K562 (cell line): ENCODE results near the gene CTNNA3. TPM values are rescaled to one million over a fixed set of nuclear protein-coding genes. Genes with fewer than 3 reads are reported as not detected.

ENCODE experiments used
- ATAC-seq: fragments of 200-7000 bp; cut with Tn5 transposase; 3 replicates; pipeline ENCODE4 v1.9.1; 2020; ENCODE audit warnings: moderate library complexity
- BruUV-seq: library from RNA; stranded (reverse); fragments of 400-500 nt; replicated peaks from 2 replicates; lab custom pipeline; 2021; lab: Mats Ljungman, UMichigan
- CTCF ChIA-PET: fragments of 300-600 bp; formaldehyde crosslinking; extraction: SDS; loops from one replicate; lab custom pipeline; 2021; ENCODE audit warnings: low intra/inter-chr PET ratio; lab: Yijun Ruan, JAX
- POLR2A ChIA-PET: fragments of 300-600, 350-650 bp; sonication (Branson Sonifier 250); formaldehyde crosslinking; extraction: SDS; loops from one replicate; lab custom pipeline; 2021; ENCODE audit warnings: antibody characterized with exemption, inconsistent platforms; lab: Yijun Ruan, JAX
- DNase-seq, 4 experiments: peaks; one replicate each; pipeline versions ENCODE4 v3.0.0 to v3.0.0-alpha.2; 2011 to 2018; ENCODE audit warnings: low spot score in 3 of 4, mixed read lengths in 3 of 4; ENCODE audit errors: extremely low read depth in 1 of 4
- FAIRE-seq: peaks from 2 replicates; lab custom pipeline; 2011; peaks lifted over from hg19 to GRCh38; lab: Jason Lieb, UNC
- H2AFZ ChIP-seq: 2 replicates; pipeline ENCODE4 v1.6.0; 2011; ENCODE audit warnings: low read depth, low read length, control low read depth, inconsistent platforms
- H3K27ac ChIP-seq: fragments of 200-600 bp; 3 replicates; pipeline ENCODE4 v1.8.0; 2011; ENCODE audit warnings: low read depth, mild to moderate bottlenecking, control low read depth, inconsistent platforms, low read length, moderate library complexity, mixed read lengths; ENCODE audit errors: extremely low read depth
- H3K27me3 ChIP-seq, 2 experiments: fragments of 300-600 bp in 1 of 2; 2 replicates in 1 of 2; 3 replicates in 1 of 2; pipeline versions ENCODE4 v1.6.0 to v1.8.0; 2011; ENCODE audit warnings: inconsistent platforms in 2 of 2, low read length in 2 of 2, mild to moderate bottlenecking in 1 of 2, mixed read lengths in 1 of 2, moderate library complexity in 1 of 2; ENCODE audit not compliant: control insufficient read depth in 2 of 2, insufficient read depth in 2 of 2
- H3K36me3 ChIP-seq: fragments of 300-600 bp; 3 replicates; pipeline ENCODE4 v1.8.0; 2011; ENCODE audit warnings: mild to moderate bottlenecking, low read length, inconsistent platforms; ENCODE audit not compliant: control insufficient read depth, insufficient read depth
- H3K4me1 ChIP-seq, 2 experiments: fragments of 200-600 bp in 1 of 2; replicated peaks in 1 of 2; 2 replicates in 1 of 2; 3 replicates in 1 of 2; pipeline versions ENCODE4 v1.5.1 to v1.8.0; 2011; ENCODE audit warnings: inconsistent platforms in 2 of 2, low read length in 2 of 2, mild to moderate bottlenecking in 1 of 2, mixed read lengths in 1 of 2, moderate library complexity in 1 of 2; ENCODE audit not compliant: control insufficient read depth in 2 of 2, insufficient read depth in 2 of 2
- H3K4me2 ChIP-seq: 2 replicates; pipeline ENCODE4 v1.6.1; 2011; ENCODE audit warnings: low read length, control low read depth, inconsistent platforms, mixed read lengths; ENCODE audit not compliant: insufficient read depth
- H3K4me3 ChIP-seq: fragments of 200-600 bp; sonication (generic), shearing (Covaris generic); 2 replicates; pipeline ENCODE4 v1.5.1; 2016; ENCODE audit warnings: control low read depth, inconsistent platforms
- H3K79me2 ChIP-seq: fragments of 200-600 bp; 3 replicates; pipeline ENCODE4 v1.8.0; 2011; ENCODE audit warnings: low read length, inconsistent platforms; ENCODE audit not compliant: control insufficient read depth, insufficient read depth
- H3K9ac ChIP-seq, 2 experiments: 2 replicates each; pipeline versions ENCODE4 v1.6.0 to v1.6.1; 2011; ENCODE audit warnings: low read depth in 2 of 2, low read length in 2 of 2, control low read depth in 1 of 2, inconsistent platforms in 1 of 2, mild to moderate bottlenecking in 1 of 2, mixed read lengths in 1 of 2; ENCODE audit not compliant: insufficient read depth in 1 of 2
- H3K9me1 ChIP-seq: one replicate; pipeline ENCODE4 v1.6.0; 2011; ENCODE audit warnings: inconsistent platforms, mild to moderate bottlenecking, low read length, moderate library complexity; ENCODE audit not compliant: control insufficient read depth, insufficient read depth
- H3K9me3 ChIP-seq: replicated peaks from 2 replicates; pipeline ENCODE4 v1.5.1; 2011; ENCODE audit warnings: low read depth, low read length, inconsistent platforms; ENCODE audit not compliant: control insufficient read depth, insufficient read depth
- H4K20me1 ChIP-seq: replicated peaks from 2 replicates; pipeline ENCODE4 v1.6.1; 2011; ENCODE audit warnings: low read length, inconsistent platforms, mixed read lengths; ENCODE audit not compliant: control insufficient read depth, insufficient read depth
- AFF1 ChIP-seq, 2 experiments: fragments of 450-650 bp; IDR thresholded peaks; 2 replicates each; pipeline ENCODE4 v1.6.1; 2018; ENCODE audit warnings: mild to moderate bottlenecking in 2 of 2, low read depth in 1 of 2; ENCODE audit not compliant: partially characterized antibody in 2 of 2
- CBFA2T2 ChIP-seq: fragments of 450-650 bp; conservative IDR thresholded peaks from 2 replicates; pipeline ENCODE4 v1.6.1; 2017; ENCODE audit warnings: mild to moderate bottlenecking
- CLOCK ChIP-seq: fragments of 250-450 bp; sonication (Bioruptor Pico); IDR thresholded peaks from 2 replicates; pipeline ENCODE4 v1.4.0; 2020; ENCODE audit warnings: mild to moderate bottlenecking, moderate library complexity, borderline replicate concordance
- HNRNPLL ChIP-seq: fragments of 200-400 bp; formaldehyde crosslinking; IDR thresholded peaks from 2 replicates; pipeline ENCODE4 v1.6.1; 2017; ENCODE audit warnings: low read length, low read depth, mild to moderate bottlenecking; ENCODE audit not compliant: poor library complexity, severe bottlenecking
- KLF6 ChIP-seq: fragments of 250-450 bp; sonication (Bioruptor Pico); IDR thresholded peaks from 2 replicates; pipeline ENCODE4 v1.4.0; 2020; ENCODE audit warnings: mild to moderate bottlenecking, moderate library complexity, borderline replicate concordance
- WHSC1 ChIP-seq: IDR thresholded peaks from one replicate; pipeline ENCODE4 v1.6.1; 2012; ENCODE audit warnings: low read length, control low read depth, inconsistent platforms
- ZKSCAN3 ChIP-seq: fragments of 250-450 bp; sonication (Bioruptor Pico); IDR thresholded peaks from 2 replicates; pipeline ENCODE4 v1.4.0; 2020
- in situ Hi-C: fragments of 300-500 bp; cut with MboI; formaldehyde crosslinking; loops from 4 replicates; pipeline ENCODE4 v1.15.0; 2018; ENCODE audit warnings: inconsistent platforms, mixed read lengths
- intact Hi-C: fragments of 100-400 bp; cut with micrococcal nuclease; formaldehyde crosslinking; loops from 2 replicates; pipeline ENCODE4 v1.14.2; 2022
- polyA plus RNA-seq, 8 experiments: library from polyadenylated mRNA; depleted of rRNA in 4 of 8; stranded (reverse) in 5 of 8; unstranded in 3 of 8; fragments of >200 nt; fragmentation: Nextera tagmentation in 2 of 8; fragmentation: Illumina TruSeq in 1 of 8; extraction: Ambion mirVana in 2 of 8; extraction: Trizol in 1 of 8; gene quantifications; 2 replicates each; pipeline versions ENCODE4 v1.2.1 to v1.2.3, GENCODE V29; 2011 to 2014; ENCODE audit warnings: inconsistent platforms in 1 of 8, missing spikeins in 1 of 8
- total RNA-seq, 7 experiments: library from RNA; depleted of rRNA in 6 of 7; stranded (reverse); fragments of >200 nt in 6 of 7; fragmentation: Illumina TruSeq in 2 of 7; extraction: Trizol in 2 of 7; gene quantifications; 2 replicates each; pipeline versions ENCODE4 v1.2.1 to v1.2.3, GENCODE V29; 2011 to 2021; ENCODE audit warnings: low replicate concordance in 1 of 7

CTNNA3 gene
- total and polyA plus RNA-seq, 9 of the 15 experiments (the other 6 are each of a cell fraction or from before 2014, with no cell fraction given): 0.04 TPM; not detected in 8

- TF ChIP-seq KLF6: no peak
- TF ChIP-seq CBFA2T2: no peak
These were observed 1229.0 kb downstream of the CTNNA3 start (continued) for GRCh38 chr10:66467042-66467441.

- Histone ChIP-seq H3K9ac (no peak overlapping the region), H3K27ac (no peak overlapping the region), H3K4me1 (no peaks in the 10 kb centered on the region), H3K27me3 (no peaks in the 10 kb centered on the region), H3K9me3 (peaks cover 1% of the 10 kb centered on the region; the same call in 1 of the 2 replicates), H4K20me1 (no peaks in the 10 kb centered on the region), H3K9me1 (no peaks in the 10 kb centered on the region), H3K4me3 (no peak overlapping the region), H3K4me2 (no peak overlapping the region), H3K79me2 (no peaks in the 10 kb centered on the region), H3K36me3 (no peaks in the 10 kb centered on the region), H2AFZ (no peak overlapping the region)
- BruUV-seq: no TSS peak
- intact Hi-C loops: no loop called here
- ChIA-PET POLR2A (no interaction called here), CTCF (no interaction called here)
- FAIRE-seq (no peak), DNase-seq (no peak), ATAC-seq (no peak)
- in situ Hi-C loops: no loop called here
- no peak for TF ChIP-seq WHSC1
- no peak for TF ChIP-seq CLOCK (CRISPR knock-in tag)
- no peak for TF ChIP-seq AFF1 (IDR thresholded peaks at IDR 0.05; ENCODE audit: low read depth in 1 of 2, partially characterized antibody in 2 of 2)
- TF ChIP-seq HNRNPLL: no peak
- TF ChIP-seq ZKSCAN3: no peak
- TF ChIP-seq, all 486 proteins: peak for 0
These were observed 1229.4 kb downstream of the CTNNA3 start for GRCh38 chr10:66466622-66467021.
